Mucosa of descending colon (tissue), 3 donors: Measurements from ENCODE around the gene TRPC6. TPM values are rescaled to one million over a fixed set of nuclear protein-coding genes. Genes with fewer than 3 reads are reported as not detected.

Source experiments
- ATAC-seq: fragments of 200-7000 bp; cut with Tn5 transposase; one replicate; pipeline ENCODE4 v1.9.1; 2020; ENCODE audit warnings: mild to moderate bottlenecking, moderate library complexity
- DNase-seq, 3 donors: peaks; one replicate each; pipeline ENCODE4 v3.0.0-alpha.2; 2020
- H3K36me3 ChIP-seq: fragments of 200-600 bp; one replicate; pipeline ENCODE4 v1.8.0; 2021; ENCODE audit warnings: low read depth, mild to moderate bottlenecking
- H3K4me1 ChIP-seq: fragments of 200-600 bp; one replicate; pipeline ENCODE4 v1.8.0; 2021; ENCODE audit warnings: low read depth, mild to moderate bottlenecking
- H3K4me3 ChIP-seq: fragments of 200-600 bp; one replicate; pipeline ENCODE4 v1.8.0; 2021; ENCODE audit warnings: mild to moderate bottlenecking
- H3K9me3 ChIP-seq: fragments of 200-600 bp; one replicate; pipeline ENCODE4 v1.8.0; 2021; ENCODE audit warnings: mild to moderate bottlenecking
- intact Hi-C, 2 donors: fragments of 100-400 bp; cut with DNase I in 1 of 2; cut with micrococcal nuclease in 1 of 2; formaldehyde crosslinking; loops; one replicate each; pipeline versions ENCODE4 v1.11.0 to v1.11.1; 2022; cut with DNase I, micrococcal nuclease
- long read RNA-seq, 2 donors: library from polyadenylated mRNA; unstranded; transcript quantifications; one replicate each; pipeline ENCODE4 v2.0.0, GENCODE V29; 2019 to 2021
- total RNA-seq, 3 donors: library from RNA; stranded (reverse); fragmentation: NEBNext Ultra II Directional in 2 of 3; extraction: Animal tissue kit (Norgen Biotek cat#: 25700) in 2 of 3; gene quantifications; one replicate each; pipeline versions ENCODE4 v1.2.1 to v1.2.4, GENCODE V29; 2021 to 2023
- TF ChIP-seq, protein P1 (sequence below): fragments of 200-600 bp; IDR thresholded peaks from one replicate; pipeline ENCODE4 v1.8.0; 2022; ENCODE audit warnings: antibody characterized with exemption, mild to moderate bottlenecking
- donor health status: DM: no; HTN: no; CAD: no; lungs with moderate emphysema.
- donor health status: DM: no; HTN: no; CAD: no.
- donor health status: DM: no; HTN: yes; CAD: no.

The TRPC6 gene
- 1 to 10 TPM; 1.3 to 4.7 (median 1.4) TPM for total RNA-seq
- long read RNA-seq, donor 1, full-length matches to known transcripts: 3 of 4 reads
- long read RNA-seq, donor 1, partial matches to known transcripts: 1 of 4 reads
- long read RNA-seq, donor 1, other reads (novel, unspliced or antisense): 0 of 4 reads
- long read RNA-seq, donor 2: 0 reads

DNA sequence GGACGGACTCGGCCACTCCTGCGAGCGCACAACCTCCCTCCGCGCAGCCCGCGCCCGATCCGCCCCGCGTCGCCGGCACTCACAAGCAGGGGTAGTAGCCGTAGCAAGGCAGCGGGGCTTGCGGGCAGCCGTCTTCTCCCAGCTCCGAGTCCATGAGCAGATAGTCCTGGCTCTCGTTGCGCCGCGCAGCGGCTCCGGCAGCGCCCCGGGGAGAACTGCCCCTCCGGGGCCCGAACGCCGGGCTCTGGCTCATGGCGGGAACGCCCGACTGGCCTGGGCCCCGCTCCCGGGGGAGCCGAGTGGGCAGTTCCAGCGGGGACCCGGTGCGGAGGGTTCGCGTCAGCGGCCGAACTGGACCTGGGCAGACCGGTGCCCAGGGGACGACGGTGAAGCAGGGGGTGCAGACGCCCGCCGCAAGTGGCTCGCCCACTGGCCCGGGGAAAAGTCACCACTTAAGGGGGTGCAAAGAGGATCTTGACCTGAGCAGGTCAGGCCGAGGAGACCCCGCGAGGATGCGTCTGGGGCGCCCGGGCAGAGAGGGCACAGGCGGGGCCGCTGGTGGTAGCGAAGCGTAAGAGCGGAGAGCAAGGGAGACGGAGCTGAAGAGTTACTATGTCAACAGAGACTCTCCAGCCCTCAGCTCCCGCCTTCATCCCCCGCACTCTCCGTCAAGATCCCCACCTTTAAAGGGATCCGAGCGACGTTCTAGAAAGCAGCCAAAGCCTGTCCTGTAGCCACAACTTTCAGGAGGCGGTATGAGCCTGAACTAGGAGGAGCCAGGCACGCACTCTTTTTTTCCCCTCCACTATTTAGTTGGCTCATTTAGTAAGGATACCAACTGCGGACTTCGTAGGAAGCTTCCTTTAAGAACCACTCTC lies at the start of gene TRPC6:
Gene TRPC6, minus strand, starts transcription at position 757 of the 878 bp plus-strand sequence. Its CDS starts 504 bp downstream, at position 253.
- Histone ChIP-seq H3K4me1 (no peaks in the 10 kb centered on the region), H3K4me3 (no peak within 1 kb of the TSS), H3K36me3 (no peaks in the 10 kb centered on the region), H3K9me3 (no peaks in the 10 kb centered on the region)
- peak in 2 of 3 donors; percentile 24 to 45 for DNase-seq
- TF ChIP-seq, protein P1, sequence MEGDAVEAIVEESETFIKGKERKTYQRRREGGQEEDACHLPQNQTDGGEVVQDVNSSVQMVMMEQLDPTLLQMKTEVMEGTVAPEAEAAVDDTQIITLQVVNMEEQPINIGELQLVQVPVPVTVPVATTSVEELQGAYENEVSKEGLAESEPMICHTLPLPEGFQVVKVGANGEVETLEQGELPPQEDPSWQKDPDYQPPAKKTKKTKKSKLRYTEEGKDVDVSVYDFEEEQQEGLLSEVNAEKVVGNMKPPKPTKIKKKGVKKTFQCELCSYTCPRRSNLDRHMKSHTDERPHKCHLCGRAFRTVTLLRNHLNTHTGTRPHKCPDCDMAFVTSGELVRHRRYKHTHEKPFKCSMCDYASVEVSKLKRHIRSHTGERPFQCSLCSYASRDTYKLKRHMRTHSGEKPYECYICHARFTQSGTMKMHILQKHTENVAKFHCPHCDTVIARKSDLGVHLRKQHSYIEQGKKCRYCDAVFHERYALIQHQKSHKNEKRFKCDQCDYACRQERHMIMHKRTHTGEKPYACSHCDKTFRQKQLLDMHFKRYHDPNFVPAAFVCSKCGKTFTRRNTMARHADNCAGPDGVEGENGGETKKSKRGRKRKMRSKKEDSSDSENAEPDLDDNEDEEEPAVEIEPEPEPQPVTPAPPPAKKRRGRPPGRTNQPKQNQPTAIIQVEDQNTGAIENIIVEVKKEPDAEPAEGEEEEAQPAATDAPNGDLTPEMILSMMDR: no peak
- intact Hi-C loops: no loop called here
- ATAC-seq: peak; percentile 40

DNA sequence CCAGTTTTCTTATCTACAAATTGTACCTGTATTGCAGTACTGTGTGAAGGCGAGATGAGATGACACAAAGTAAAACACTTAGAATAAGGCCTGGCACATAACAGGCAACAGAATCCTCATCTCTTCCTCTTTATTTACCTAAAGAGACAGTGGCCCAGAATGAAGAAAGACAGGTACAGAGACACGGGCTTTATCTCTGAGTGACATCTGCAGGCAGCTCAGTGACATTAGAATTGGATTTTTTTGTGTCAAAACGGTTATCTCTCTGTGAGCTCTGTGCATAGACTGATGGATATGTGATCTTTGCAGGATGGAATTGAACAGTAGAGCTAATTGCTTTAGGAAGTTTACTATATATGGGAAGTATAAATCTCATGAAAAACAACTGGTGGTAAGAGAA lies 36.2 kb upstream of the TRPC6 start:
- TF ChIP-seq, protein P1: no peak
- no peaks in the 10 kb centered on the region for H3K4me1 ChIP-seq
- no peaks in the 10 kb centered on the region for H3K9me3 ChIP-seq
- H3K4me3 ChIP-seq: no peak overlapping the region
- DNase-seq (no peak), ATAC-seq (no peak)
- intact Hi-C loops: no loop called here
- no peaks in the 10 kb centered on the region for H3K36me3 ChIP-seq

DNA sequence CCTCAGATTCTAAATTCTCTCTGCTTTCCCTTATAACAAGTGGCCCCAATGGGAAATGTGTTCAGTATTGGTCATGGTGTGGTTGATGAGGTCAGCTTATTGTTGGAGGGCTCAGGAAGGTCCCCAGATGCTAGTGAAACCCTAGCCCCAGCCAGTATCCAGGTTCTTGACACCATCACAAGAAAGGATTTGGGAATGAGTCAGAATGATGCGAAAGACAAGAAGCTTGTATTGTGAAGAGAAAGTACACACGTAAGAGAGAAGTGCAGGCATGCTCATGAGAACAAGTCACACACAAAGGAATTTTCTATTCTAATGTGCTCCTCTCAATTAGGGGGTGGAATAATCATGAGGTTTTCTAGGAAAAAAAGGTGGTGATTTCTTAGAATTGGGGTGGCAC lies 34.9 kb upstream of the TRPC6 start:
- TF ChIP-seq, protein P1: no peak
- no peak overlapping the region for H3K4me3 ChIP-seq
- DNase-seq (no peak), ATAC-seq (no peak)
- no peaks in the 10 kb centered on the region for H3K9me3 ChIP-seq
- intact Hi-C loops: no loop called here
- no peaks in the 10 kb centered on the region for H3K4me1 ChIP-seq
- no peaks in the 10 kb centered on the region for H3K36me3 ChIP-seq

DNA sequence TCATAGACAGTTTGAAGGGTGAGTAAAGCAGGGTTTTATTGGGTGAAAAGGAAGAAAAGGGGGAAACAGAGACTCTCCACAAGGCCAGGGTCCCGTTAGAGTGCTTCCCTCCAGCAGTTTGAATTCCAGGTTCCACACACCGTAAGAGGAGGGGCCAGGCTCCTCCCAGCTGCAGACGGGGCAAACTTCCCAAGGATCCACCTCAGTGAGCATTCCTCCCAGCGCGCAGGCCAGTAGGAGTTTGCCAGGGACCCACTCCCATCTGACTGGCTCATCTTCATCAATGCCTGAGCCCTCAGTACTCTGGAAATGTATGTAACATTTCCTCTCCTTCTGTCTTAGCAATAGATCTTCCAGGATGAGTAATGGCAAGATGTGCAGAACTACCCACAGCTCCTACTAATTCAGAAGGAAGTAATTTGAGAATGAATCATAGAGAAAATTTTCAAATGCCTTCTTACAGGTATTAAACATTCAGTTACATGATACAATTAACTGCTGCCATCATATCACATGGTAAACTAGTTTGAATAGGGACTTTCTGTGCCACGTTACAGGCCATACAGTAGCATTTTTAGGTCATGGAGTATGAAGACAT lies 34.0 kb upstream of the TRPC6 start:
- TF ChIP-seq, protein P1: no peak
- Histone ChIP-seq H3K9me3 (no peaks in the 10 kb centered on the region), H3K4me1 (no peaks in the 10 kb centered on the region), H3K36me3 (no peaks in the 10 kb centered on the region), H3K4me3 (no peak overlapping the region)
- DNase-seq (no peak), ATAC-seq (no peak)
- intact Hi-C loops: no loop called here

DNA sequence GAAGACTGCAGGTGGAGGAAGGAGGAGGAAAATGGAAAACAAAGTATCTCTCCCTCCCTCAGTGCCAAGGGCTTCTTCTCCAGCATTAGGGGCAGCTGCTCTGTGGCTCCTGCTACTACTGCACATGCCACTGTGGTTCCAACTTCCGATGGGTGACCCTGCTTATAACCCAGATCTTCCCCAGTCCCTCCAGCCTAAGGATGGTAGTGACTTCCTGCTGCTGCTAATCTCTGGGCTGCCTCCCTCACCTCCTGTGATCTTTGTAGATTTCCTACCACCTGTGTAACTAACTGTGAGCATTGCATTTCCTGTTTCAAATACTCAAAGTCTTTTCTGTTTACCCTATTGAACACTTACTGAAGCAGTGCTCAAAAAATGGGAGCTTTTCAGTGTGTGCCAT lies 28.7 kb upstream of the TRPC6 start:
- TF ChIP-seq, protein P1: no peak
- intact Hi-C loops: no loop called here

More for the DNA sequence above, 28.7 kb upstream of the TRPC6 start:
- DNase-seq (no peak), ATAC-seq (no peak)
- Histone ChIP-seq H3K4me1 (no peaks in the 10 kb centered on the region), H3K4me3 (no peak overlapping the region), H3K9me3 (no peaks in the 10 kb centered on the region), H3K36me3 (no peaks in the 10 kb centered on the region)
